HCT116 (cell line): ENCODE data around the gene IFIH1. TPM values are rescaled to one million over a fixed set of nuclear protein-coding genes. Genes with fewer than 3 reads are reported as not detected.

Experiments
- ATAC-seq: fragments of 200-7000 bp; cut with Tn5 transposase; 2 replicates; pipeline ENCODE4 v1.9.1; 2020; ENCODE audit warnings: mild to moderate bottlenecking, moderate library complexity
- BruUV-seq: library from RNA; stranded (reverse); fragments of 400-500 nt; replicated peaks from 2 replicates; lab custom pipeline; 2021; lab: Mats Ljungman, UMichigan
- CTCF ChIA-PET: fragments of 300-600 bp; sonication (Branson Sonifier 250); formaldehyde crosslinking; loops from one replicate; lab custom pipeline; 2021; ENCODE audit warnings: antibody characterized with exemption; lab: Charles Lee
- POLR2A ChIA-PET: fragments of 300-600, 350-600 bp; sonication (Branson Sonifier 250); formaldehyde crosslinking; loops from one replicate; lab custom pipeline; 2021; ENCODE audit warnings: antibody characterized with exemption; lab: Charles Lee
- RAD21 ChIA-PET, 2 experiments: fragments of 300-600 bp; sonication (Branson Sonifier 250); formaldehyde crosslinking; loops; one replicate each; lab custom pipeline; 2023; ENCODE audit warnings: low total read pairs in 2 of 2; ENCODE audit not compliant: uncharacterized antibody in 2 of 2, unreplicated experiment in 2 of 2, low non-redundant PET in 1 of 2; lab: Charles Lee
- DNase-seq: peaks from one replicate; pipeline ENCODE4 v3.0.0-alpha.2; 2010; ENCODE audit warnings: low read depth, low spot score
- H2AFZ ChIP-seq: fragments of 200-600 bp; shearing (Covaris generic), sonication (generic); 2 replicates; pipeline ENCODE4 v1.6.1; 2017; ENCODE audit warnings: low read depth, mixed run types, mixed read lengths, antibody characterized with exemption, low read length; ENCODE audit not compliant: poor library complexity, severe bottlenecking
- H3K27ac ChIP-seq: 2 replicates; pipeline ENCODE4 v1.5.1; 2012; ENCODE audit warnings: low read depth, low read length
- H3K27me3 ChIP-seq: fragments of 200-600 bp; sonication (generic); 2 replicates; pipeline ENCODE4 v1.6.1; 2016; ENCODE audit warnings: mixed run types, low read length, mixed read lengths; ENCODE audit not compliant: insufficient read depth
- H3K36me3 ChIP-seq, 2 experiments: fragments of 200-500 bp in 1 of 2; fragments of 200-600 bp in 1 of 2; sonication (Bioruptor generic) in 1 of 2; sonication (generic) in 1 of 2; 2 replicates each; pipeline versions ENCODE4 v1.5.1 to v1.6.1; 2014 to 2016; ENCODE audit warnings: low read length in 2 of 2, inconsistent platforms in 1 of 2, mixed read lengths in 1 of 2, mixed run types in 1 of 2; ENCODE audit not compliant: insufficient read depth in 2 of 2, control insufficient read depth in 1 of 2
- H3K4me1 ChIP-seq, 2 experiments: fragments of 200-600 bp in 1 of 2; sonication (generic) in 1 of 2; 2 replicates each; pipeline versions ENCODE4 v1.5.1 to v1.6.1; 2012 to 2017; ENCODE audit warnings: low read length in 2 of 2, inconsistent platforms in 1 of 2, mild to moderate bottlenecking in 1 of 2, mixed read lengths in 1 of 2, mixed run types in 1 of 2, moderate library complexity in 1 of 2; ENCODE audit not compliant: insufficient read depth in 2 of 2, control insufficient read depth in 1 of 2
- H3K4me2 ChIP-seq: fragments of 200-600 bp; sonication (generic); 2 replicates; pipeline ENCODE4 v1.6.1; 2017; ENCODE audit warnings: mixed run types, low read length, mixed read lengths
- H3K4me3 ChIP-seq, 2 experiments: fragments of 200-600 bp in 1 of 2; sonication (generic) in 1 of 2; replicated peaks in 1 of 2; 2 replicates each; pipeline ENCODE4 v1.5.1; 2011 to 2016; ENCODE audit warnings: low read length in 2 of 2, control low read depth in 1 of 2, low read depth in 1 of 2, mild to moderate bottlenecking in 1 of 2, mixed read lengths in 1 of 2, mixed run types in 1 of 2
- H3K79me2 ChIP-seq: fragments of 200-600 bp; sonication (generic); 2 replicates; pipeline ENCODE4 v1.6.1; 2017; ENCODE audit warnings: mild to moderate bottlenecking, mixed run types, low read length, moderate library complexity, mixed read lengths; ENCODE audit not compliant: insufficient read depth
- H3K9ac ChIP-seq: fragments of 200-600 bp; sonication (generic); 2 replicates; pipeline ENCODE4 v1.6.1; 2016; ENCODE audit warnings: low read length, mixed read lengths
- H3K9me2 ChIP-seq: fragments of 200-600 bp; sonication (generic), shearing (Covaris generic); 2 replicates; pipeline ENCODE4 v1.6.1; 2017; ENCODE audit warnings: mixed run types, mild to moderate bottlenecking, moderate library complexity; ENCODE audit not compliant: insufficient read depth
- H3K9me3 ChIP-seq, 2 experiments: fragments of 200-500 bp in 1 of 2; fragments of 200-600 bp in 1 of 2; sonication (Bioruptor generic) in 1 of 2; sonication (generic) in 1 of 2; 2 replicates each; pipeline ENCODE4 v1.6.1; 2014 to 2017; ENCODE audit warnings: low read length in 2 of 2, mixed read lengths in 2 of 2, inconsistent platforms in 1 of 2, low read depth in 1 of 2, mild to moderate bottlenecking in 1 of 2, mixed run types in 1 of 2, moderate library complexity in 1 of 2; ENCODE audit not compliant: control insufficient read depth in 1 of 2, insufficient read depth in 1 of 2
- H4K20me1 ChIP-seq: fragments of 200-600 bp; sonication (generic), shearing (Covaris generic); 2 replicates; pipeline ENCODE4 v1.6.1; 2017; ENCODE audit warnings: mixed run types, mild to moderate bottlenecking, moderate library complexity; ENCODE audit not compliant: insufficient read depth
- ATF3 ChIP-seq: IDR thresholded peaks from 2 replicates; pipeline ENCODE4 v1.6.1; 2012
- CEBPB ChIP-seq: IDR thresholded peaks from 2 replicates; pipeline ENCODE4 v1.6.1; 2012; ENCODE audit warnings: low read depth
- EZH2 ChIP-seq: fragments of 200-600 bp; sonication (generic); IDR thresholded peaks from 2 replicates; pipeline ENCODE4 v1.6.1; 2017; ENCODE audit warnings: antibody characterized with exemption, mixed run types
- EZH2phosphoT487 ChIP-seq: fragments of 200-600 bp; IDR thresholded peaks from 2 replicates; pipeline ENCODE4 v1.6.1; 2018; ENCODE audit warnings: antibody characterized with exemption, borderline replicate concordance
- JUND ChIP-seq: IDR thresholded peaks from 2 replicates; pipeline ENCODE4 v1.6.1; 2012
- MAX ChIP-seq: IDR thresholded peaks from 2 replicates; pipeline ENCODE4 v1.6.1; 2012
- POLR2AphosphoS5 ChIP-seq: IDR thresholded peaks from 2 replicates; pipeline ENCODE4 v1.6.1; 2011; ENCODE audit warnings: mild to moderate bottlenecking, low read depth, low read length, moderate library complexity
- REST ChIP-seq: IDR thresholded peaks from 2 replicates; pipeline ENCODE4 v1.6.1; 2012; ENCODE audit warnings: low read depth
- SIN3A ChIP-seq: IDR thresholded peaks from 2 replicates; pipeline ENCODE4 v1.6.1; 2012; ENCODE audit warnings: low read depth
- SP1 ChIP-seq: IDR thresholded peaks from 2 replicates; pipeline ENCODE4 v1.6.1; 2012; ENCODE audit warnings: low read depth
- SRF ChIP-seq: IDR thresholded peaks from 2 replicates; pipeline ENCODE4 v1.6.1; 2012; ENCODE audit warnings: low read depth
- TCF7L2 ChIP-seq: IDR thresholded peaks from 2 replicates; pipeline ENCODE4 v1.7.0; 2011; ENCODE audit warnings: borderline replicate concordance, inconsistent platforms; ENCODE audit not compliant: insufficient read depth, insufficient read length; ENCODE audit errors: extremely low read depth
- ZFX ChIP-seq: fragments of 450-650 bp; IDR thresholded peaks from 2 replicates; pipeline ENCODE4 v1.6.1; 2017
- ZNF274 ChIP-seq: fragments of 200-500 bp; sonication (Bioruptor generic); IDR thresholded peaks from 2 replicates; pipeline ENCODE4 v1.6.1; 2014; ENCODE audit warnings: mild to moderate bottlenecking, low read depth, low read length, inconsistent platforms
- intact Hi-C: fragments of 100-400 bp; cut with micrococcal nuclease; formaldehyde crosslinking; loops from 2 replicates; pipeline ENCODE4 v1.10.0; 2022
- total RNA-seq: library from RNA; stranded (reverse); gene quantifications from one replicate; pipeline ENCODE4 v1.2.1, GENCODE V29; 2021; ENCODE audit not compliant: unreplicated experiment

The IFIH1 gene
- total RNA-seq, 1 experiment from 2014 or later, result 7.0 TPM

GRCh38 chr2:162342321-162342720, 23.8 kb upstream of the IFIH1 start:
- peaks cover 3 to 13% of the 10 kb centered on the region in 2 experiments; a peak in 3 of 4 replicates for H3K4me1 ChIP-seq
- TF ChIP-seq ZFX, result no peak
- TF ChIP-seq ATF3, result no peak
- TF ChIP-seq POLR2AphosphoS5, result no peak
- no peak for TF ChIP-seq JUND
- no peak for TF ChIP-seq REST
- TF ChIP-seq EZH2phosphoT487, result no peak
- no peak for TF ChIP-seq SIN3A
- no peak for TF ChIP-seq EZH2
- no peak for TF ChIP-seq SRF
- TF ChIP-seq TCF7L2, result no peak
- TF ChIP-seq CEBPB, result no peak
- TF ChIP-seq SP1, result no peak
- TF ChIP-seq MAX, result no peak
- TF ChIP-seq ZNF274, result no peak
- TF ChIP-seq, all 23 proteins: peak for 0
- Histone ChIP-seq H3K79me2 (peaks cover 9% of the 10 kb centered on the region), H3K9ac (no peak overlapping the region), H3K4me3 (no peak overlapping the region), H3K9me3 (no peaks in the 10 kb centered on the region), H2AFZ (no peak overlapping the region), H3K9me2 (no peaks in the 10 kb centered on the region; the same call in 1 of the 2 replicates), H3K27me3 (no peaks in the 10 kb centered on the region), H3K27ac (no peak overlapping the region), H3K4me2 (no peak overlapping the region), H3K36me3 (no peaks in the 10 kb centered on the region), H4K20me1 (no peaks in the 10 kb centered on the region; the same call in 1 of the 2 replicates)
- DNase-seq (no peak), ATAC-seq (no peak)
- ChIA-PET POLR2A (no interaction called here), CTCF (interaction anchor here (2.1 kb wide), 1 partner anchor 8 kb away, joined by 7 read pairs; no protein-coding TSS in a partner anchor), RAD21 (no interaction called here)
- BruUV-seq, result no TSS peak
- intact Hi-C loops, result no loop called here
